HG03565 (cell line): Measurements from ENCODE around the gene MAN1C1.
"Not testable (repeated sequence)": the region's sequence is repeated elsewhere in the genome, so short reads cannot be mapped to it uniquely, and the experiment has no call there.

Experiments
- ATAC-seq: cut with Tn5 transposase; IDR thresholded peaks from one replicate; pipeline ENCODE4 v1.9.1; 2021; ENCODE audit warnings: mild to moderate bottlenecking, moderate library complexity; ENCODE audit not compliant: unreplicated experiment

The MAN1C1 gene

DNA sequence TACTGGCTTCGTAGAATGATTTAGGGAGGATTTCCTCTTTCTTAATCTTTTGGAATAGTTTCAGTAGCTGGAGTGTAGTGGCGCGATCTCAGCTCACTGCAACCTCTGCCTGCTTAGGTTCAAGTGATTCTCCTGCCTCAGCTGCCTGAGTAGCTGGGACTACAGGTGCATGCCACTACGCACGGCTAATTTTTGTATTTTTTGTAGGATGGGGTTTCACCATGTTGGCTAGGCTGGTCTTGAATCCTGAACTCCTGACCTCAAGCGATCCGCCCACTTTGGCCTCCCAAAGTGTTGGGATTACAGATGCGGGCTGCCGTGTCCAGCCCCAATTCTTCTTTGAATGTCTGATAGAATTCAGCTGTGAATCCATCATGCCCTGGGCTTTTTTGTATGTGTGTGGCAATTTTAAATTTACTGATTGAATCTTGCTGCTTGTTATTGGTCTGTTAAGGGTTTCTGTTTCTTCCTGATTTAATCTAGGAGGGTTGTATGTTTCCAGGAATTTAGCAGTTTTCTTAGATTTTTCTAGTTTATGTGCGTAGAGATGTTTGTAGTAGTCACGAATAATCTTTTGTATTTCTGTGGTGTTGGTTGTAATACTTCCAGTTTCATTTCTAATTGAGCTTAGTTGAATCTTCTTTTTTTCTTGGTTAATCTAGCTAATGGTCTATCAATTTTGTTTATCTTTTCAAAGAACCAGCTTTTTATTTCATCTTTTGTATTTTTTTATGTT, 15.3 kb downstream of the MAN1C1 start:
- no peak for ATAC-seq

DNA sequence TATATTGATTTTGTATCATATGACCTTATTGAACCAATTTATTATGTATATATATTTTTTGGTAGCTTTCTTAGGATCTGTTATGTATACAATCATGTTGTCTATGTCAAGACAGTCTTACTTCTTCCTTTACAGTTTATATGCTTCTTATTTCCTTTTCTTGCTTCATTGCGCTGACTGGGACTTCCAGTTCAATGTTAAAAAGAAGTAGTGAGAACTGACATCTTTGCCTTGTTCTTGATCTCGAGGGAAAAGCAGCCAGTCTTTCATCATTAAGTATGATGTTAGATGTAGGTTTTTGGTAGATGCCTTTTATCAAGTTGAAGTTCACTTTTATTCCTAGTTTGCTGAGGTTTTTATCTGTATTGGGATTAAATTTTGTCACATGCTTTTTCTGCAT, 17.5 kb downstream of the MAN1C1 start:
- no peak for ATAC-seq

- ATAC-seq = no peak
These were observed 18.3 kb downstream of the MAN1C1 start for GRCh38 chr1:25634896-25635295.

DNA sequence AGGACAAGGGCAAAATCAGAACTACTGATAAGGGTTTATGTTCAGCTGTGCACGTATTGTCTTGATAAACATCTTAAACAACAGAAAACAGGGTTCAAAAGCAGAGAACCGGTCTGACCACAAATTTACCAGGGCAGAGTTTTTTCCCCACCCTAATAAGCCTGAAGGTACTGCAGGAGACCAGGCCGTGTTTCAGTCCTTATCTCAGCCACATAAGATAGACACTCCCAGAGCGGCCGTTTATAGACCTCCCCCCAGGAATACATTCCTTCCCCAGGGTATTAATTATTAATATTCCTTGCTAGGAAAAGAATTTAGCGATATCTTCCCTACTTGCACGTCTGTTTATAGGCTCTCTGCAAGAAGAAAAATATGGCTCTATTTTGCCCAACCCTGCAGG, 19.6 kb downstream of the MAN1C1 start:
- ATAC-seq = not testable (repeated sequence)

DNA sequence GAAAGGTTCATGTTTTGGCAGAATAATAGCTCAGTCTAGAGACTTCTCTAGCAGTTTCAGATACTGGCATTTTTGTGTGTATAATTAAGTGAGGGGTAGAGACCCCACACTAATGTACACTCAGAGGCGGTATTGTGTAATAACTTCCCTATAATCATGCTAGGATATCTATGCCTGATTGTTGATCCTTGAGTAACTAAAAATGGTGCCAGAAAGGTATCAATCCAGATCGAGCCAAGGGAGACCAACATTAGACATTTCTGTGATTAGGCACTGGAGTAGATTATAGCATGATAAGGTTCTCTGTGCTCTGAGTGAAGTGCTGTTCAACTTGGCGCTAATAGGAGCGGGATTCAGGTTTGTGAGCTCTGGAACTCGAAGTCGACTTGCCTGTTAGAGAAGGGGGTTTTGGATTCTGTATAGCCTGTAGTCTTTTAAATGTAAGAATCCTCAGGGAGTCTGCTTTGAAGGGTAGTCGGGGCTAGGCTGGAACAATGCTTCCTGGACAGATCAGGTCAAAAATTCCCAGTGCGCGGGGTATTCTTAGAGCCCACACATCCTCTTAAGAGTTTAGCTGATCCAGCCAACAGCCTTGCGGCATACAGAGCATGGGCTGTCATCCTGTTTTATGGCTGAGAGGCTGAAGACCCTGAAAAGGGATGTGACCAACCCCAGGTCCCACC, 24.2 kb downstream of the MAN1C1 start:
- no peak for ATAC-seq

DNA sequence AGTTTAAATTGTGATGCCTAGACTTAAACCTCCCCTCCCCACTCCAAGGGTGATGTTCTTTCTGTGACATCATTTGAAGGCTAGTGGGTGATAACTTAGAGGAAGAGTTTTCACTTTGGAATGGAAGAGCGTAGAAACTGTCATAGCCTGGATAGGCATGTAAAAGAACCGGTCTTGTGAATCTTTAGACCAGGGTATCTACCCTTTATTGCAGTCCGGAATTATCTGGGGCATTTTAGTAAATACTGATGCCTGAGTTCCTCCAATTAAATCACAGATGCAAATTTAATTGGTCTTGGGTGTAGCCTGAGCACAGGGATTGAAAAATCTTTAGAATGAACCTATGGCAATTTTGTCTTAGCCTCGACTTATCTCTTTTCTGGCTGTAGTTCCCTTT, 24.7 kb downstream of the MAN1C1 start:
- ATAC-seq = no peak

DNA sequence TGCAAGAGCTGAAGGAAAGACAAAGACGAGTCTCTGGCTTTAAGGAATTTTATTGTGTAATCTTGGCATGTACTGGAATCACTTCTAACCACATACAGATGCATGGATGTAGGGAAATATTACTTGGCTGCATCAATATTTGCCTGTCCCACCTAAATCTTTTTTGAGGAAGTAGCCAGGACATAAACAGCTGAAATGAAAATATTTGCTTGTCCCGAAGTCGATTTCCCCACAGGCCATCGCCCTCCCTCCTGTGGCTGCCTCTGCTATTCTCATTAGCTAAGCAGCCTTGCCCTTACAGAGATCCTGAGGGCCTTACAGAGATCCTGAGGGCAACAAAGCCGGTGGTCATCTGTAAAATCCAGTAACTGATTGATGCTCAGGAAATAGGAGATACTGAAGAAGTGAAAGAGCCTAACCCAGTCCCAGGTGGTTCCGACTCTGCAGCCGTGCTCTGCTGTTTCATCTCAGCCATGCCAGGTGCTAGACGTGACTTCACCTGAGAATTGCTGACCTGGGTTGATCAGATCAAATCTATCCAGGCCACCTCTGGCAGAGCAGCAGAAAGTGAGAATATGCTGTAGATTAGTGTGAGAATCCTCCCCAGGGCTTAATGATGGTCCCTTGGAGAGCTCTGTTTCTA, 25.5 kb downstream of the MAN1C1 start:
- ATAC-seq = no peak

DNA sequence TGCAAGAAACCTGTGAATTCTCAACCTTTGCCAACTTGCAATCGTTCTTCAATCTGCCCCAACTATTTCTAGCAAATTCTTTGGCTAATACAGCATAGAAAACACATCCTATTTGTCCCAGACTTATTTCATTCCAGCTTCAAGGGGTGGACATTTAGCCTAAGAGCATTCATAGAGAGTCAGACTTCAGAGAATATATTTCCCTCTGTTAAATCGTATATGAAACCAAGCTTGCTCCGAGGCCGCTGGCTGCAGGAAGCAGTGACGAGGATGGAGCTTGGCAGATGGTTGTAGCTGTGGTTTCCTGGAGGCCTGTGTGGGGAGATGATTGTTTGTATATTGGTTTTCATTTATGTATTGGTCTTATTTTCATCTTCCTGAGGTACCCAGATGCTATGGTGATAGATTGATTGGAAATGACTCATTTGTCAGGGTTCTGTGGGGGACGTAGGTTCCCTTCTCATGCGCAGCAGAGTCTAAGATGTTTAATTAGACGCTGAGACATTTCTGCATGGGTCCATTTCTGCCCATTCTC, 26.1 kb downstream of the MAN1C1 start:
- ATAC-seq = peak; percentile 64

DNA sequence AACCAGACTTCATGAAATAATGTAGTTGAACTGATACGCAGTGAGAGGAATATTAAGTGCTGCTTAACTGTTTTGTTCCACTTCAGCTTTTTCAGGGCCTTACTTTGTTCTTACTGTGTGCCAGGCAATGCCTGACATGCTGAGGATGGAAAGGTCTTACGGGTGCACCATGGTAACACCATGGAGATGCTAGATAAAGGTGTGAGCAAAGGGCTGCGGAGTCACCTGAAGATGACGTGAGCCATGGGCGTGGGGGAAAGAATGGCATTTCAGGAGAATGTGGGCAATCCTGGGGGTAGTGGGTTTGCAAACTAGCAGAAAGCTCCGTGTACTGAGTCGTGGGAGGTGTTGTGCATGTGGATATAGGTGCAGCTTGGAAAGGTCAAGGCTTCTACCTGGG, 27.3 kb downstream of the MAN1C1 start:
- ATAC-seq = no peak

DNA sequence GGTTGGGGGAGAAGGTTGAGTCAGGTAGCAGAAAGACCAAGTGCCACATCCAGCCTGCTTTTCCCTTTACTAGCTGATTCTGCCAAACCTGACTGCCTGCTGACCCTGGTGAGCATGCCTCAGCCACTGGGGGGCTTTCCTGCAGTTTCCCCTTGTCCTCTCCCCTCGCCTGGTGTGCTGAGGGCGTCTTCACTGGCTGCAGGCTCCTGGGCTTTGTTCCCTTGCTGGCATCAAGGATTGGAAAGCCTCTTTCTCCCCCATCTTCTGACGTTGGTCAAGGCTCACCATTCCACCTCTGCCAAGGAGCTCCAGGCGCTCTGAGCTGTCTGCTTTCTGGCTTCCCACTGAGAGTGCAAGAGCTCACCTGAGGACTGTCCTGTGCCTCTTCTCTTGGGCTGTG, 28.4 kb downstream of the MAN1C1 start:
- no peak for ATAC-seq

GRCh38 chr1:25645637-25646400, 29.2 kb downstream of the MAN1C1 start:
- no peak for ATAC-seq

DNA sequence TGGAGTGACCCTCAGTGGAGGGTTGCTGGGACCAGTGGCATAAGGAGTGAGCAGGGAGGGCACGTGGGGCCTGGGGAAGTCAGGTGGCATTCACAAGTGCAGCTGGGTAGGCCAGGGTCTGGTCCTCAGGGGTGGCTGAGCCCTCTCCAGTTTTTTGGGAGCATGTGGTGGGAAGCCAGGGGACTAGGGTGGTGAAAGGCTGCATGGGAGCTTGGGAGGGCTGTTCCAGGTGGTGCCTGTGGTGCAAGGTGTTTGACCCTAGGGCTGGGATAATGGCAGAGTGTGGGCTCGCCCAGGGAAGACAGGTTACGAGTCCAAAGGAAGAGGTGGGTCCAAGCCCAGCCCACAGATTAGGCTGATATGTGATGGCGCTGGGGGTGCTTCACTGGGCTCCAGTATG, 30.5 kb downstream of the MAN1C1 start:
- ATAC-seq = no peak

DNA sequence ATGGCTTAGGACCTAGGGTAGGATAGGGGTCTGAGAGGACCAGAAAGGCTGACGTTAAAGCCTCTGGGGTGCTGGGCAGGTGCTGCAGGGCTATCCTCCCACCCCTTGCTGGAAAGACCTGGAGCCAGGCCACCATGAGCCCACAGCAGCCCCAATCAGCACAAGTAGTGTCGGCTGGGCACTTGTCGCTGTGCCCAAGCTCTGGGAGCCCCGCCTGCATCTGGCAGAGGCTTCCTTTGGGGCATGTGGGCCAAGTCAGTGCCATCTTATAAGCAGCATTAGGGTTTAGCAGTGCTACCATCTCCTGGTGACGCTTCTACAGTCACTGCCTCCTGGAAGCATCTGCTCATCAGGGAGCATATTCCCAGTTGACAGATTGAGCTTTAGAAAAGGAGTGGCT, 31.3 kb downstream of the MAN1C1 start:
- ATAC-seq = no peak

DNA sequence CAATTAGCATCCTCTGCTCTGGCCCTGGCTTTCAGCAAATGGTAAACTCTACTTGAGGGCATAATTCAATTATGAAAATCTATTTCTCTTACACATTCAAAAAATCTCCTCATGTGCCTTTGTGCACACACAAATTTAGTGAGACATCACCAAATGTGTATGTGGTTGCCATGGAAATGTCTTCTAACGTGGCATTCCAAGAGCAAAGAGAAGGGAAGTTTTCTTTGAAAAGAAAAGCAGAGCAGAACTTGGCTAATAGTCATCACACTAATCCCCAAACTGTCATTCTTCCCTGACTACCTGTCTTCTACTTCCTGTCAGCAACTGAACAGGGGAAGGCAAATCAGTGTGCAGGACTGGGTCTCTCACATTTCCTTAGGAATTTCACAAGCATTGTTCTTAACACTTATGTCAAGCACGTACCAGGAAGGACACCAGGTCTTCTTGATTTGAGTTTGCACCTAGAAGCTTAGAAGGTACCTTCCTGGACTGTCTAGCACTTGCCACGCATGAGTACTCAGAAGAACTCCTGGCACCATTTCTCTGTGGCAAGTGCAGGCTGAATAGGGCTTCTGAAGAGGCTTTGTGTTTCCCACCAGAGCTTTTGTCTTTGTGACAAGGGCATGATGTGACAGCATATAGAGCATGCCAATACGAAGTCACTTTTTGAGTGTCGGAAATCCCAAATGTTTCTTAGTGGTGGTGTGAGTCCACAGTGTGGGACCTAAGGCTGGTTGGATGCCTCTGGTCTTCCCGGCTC, 32.3 kb downstream of the MAN1C1 start:
- no peak for ATAC-seq

- no peak for ATAC-seq
These were observed 33.1 kb downstream of the MAN1C1 start for GRCh38 chr1:25649505-25650288.

DNA sequence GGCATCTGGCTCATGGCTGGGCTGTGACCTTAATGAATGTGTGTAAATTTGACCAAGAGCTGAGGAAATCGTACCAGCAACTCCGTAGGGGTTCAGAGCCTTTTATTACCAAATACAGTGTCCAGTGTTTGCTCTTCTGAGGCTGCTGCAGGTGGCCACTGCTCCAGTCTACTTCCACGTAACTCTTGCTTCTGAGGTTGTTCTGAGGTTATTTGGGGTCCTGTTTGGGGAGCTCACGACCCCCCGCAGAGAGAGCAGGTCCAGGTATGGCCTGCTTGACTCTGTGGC, 33.6 kb downstream of the MAN1C1 start:
- ATAC-seq = no peak

DNA sequence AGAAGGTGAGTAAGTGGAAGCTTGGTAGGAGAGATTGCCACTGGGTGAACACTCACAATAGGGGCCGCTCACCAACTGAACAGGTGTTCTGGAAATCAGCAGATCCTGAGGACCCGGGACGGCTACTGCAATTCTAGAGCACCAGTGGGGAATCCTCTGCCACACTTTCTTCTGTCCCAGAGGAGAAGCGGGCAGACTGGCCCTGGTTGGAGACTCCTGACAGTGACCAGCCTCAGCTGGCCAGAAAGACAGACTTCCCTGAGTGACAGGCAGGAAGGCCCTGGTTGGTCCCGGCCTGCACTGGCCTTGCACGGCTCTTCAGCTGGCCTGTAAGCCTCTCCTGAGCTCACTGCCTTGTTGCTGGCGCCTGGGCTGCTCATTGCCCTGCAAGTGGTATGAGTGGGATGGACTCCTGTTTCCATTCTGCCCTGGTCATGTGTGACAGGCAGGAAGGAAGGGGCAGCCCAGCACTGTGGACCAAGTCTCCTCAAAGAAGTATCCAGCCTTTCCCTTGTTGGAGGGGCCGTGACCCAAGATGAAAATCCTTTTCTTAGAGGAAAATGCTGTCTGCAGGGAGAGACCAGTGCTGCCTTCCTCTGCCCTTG, 34.5 kb downstream of the MAN1C1 start:
- no peak for ATAC-seq

GRCh38 chr1:25651824-25652741, 35.5 kb downstream of the MAN1C1 start:
- no peak for ATAC-seq
